Measurements from ENCODE around the gene DGKA.
"Not testable (repeated sequence)": the region's sequence is repeated elsewhere in the genome, so short reads cannot be mapped to it uniquely, and the experiment has no call there.

Gene DGKA

GRCh38 chr12:55996715-55997534, 66.0 kb downstream of the DGKA start, which contains the start of gene SUOX:
Gene SUOX, plus strand, starts transcription at chr12:55997276. Its CDS starts 4,946 bp downstream, at chr12:56002222.
- DNase-seq (ENCODE audit: low spot score) = peak; percentile 99

- no peak for DNase-seq (ENCODE audit: low spot score)
Measured at GRCh38 chr12:55997535-55997859, 66.5 kb downstream of the DGKA start.

GRCh38 chr12:55999522-55999921, 68.6 kb downstream of the DGKA start:
- not testable (repeated sequence) for DNase-seq (ENCODE audit: low spot score)

- not testable (repeated sequence) for DNase-seq (ENCODE audit: low spot score)
Measured at GRCh38 chr12:55999999-56000540, 69.1 kb downstream of the DGKA start.

- DNase-seq (ENCODE audit: low spot score) = no peak
Measured at GRCh38 chr12:56001487-56002100, 70.6 kb downstream of the DGKA start.

GRCh38 chr12:56003376-56003775, 72.4 kb downstream of the DGKA start:
- not testable (repeated sequence) for DNase-seq (ENCODE audit: low spot score)
